ENCODE data around the gene SNUPN. TPM values are rescaled to one million over a fixed set of nuclear protein-coding genes. Genes with fewer than 3 reads are reported as not detected.

The SNUPN gene
- total and polyA plus RNA-seq, 2 experiments from 2014 or later: 25.2 to 28.8 TPM

- H2AFZ ChIP-seq: no peak overlapping the region
- H3K9me3 ChIP-seq (ENCODE audit: low read depth): no peaks in the 10 kb centered on the region
- H3K9me2 ChIP-seq (replicated peaks; ENCODE audit: insufficient read depth): no peaks in the 10 kb centered on the region
- H3K79me2 ChIP-seq: peaks cover 57% of the 10 kb centered on the region
- no peak for DNase-seq (ENCODE audit: low spot score)
- peaks cover 33% of the 10 kb centered on the region for H3K4me1 ChIP-seq (ENCODE audit: insufficient read depth)
- no peak overlapping the region for H3K27ac ChIP-seq
- no peaks in the 10 kb centered on the region for H3K36me3 ChIP-seq (replicated peaks; ENCODE audit: insufficient read depth, low read depth)
- H3K4me2 ChIP-seq: no peak overlapping the region
- no peak overlapping the region for H3K4me3 ChIP-seq
- H3K27me3 ChIP-seq: no peaks in the 10 kb centered on the region
- TF ChIP-seq EZH2 (IDR thresholded peaks at IDR 0.05; ENCODE audit: borderline replicate concordance) (no peak), EZH2phosphoT487 (IDR thresholded peaks at IDR 0.05; ENCODE audit: low read depth, severe bottlenecking, unreplicated experiment) (no peak)
- TF ChIP-seq, protein P1, sequence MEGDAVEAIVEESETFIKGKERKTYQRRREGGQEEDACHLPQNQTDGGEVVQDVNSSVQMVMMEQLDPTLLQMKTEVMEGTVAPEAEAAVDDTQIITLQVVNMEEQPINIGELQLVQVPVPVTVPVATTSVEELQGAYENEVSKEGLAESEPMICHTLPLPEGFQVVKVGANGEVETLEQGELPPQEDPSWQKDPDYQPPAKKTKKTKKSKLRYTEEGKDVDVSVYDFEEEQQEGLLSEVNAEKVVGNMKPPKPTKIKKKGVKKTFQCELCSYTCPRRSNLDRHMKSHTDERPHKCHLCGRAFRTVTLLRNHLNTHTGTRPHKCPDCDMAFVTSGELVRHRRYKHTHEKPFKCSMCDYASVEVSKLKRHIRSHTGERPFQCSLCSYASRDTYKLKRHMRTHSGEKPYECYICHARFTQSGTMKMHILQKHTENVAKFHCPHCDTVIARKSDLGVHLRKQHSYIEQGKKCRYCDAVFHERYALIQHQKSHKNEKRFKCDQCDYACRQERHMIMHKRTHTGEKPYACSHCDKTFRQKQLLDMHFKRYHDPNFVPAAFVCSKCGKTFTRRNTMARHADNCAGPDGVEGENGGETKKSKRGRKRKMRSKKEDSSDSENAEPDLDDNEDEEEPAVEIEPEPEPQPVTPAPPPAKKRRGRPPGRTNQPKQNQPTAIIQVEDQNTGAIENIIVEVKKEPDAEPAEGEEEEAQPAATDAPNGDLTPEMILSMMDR (IDR thresholded peaks at IDR 0.05; ENCODE audit: poor library complexity): no peak
- 100% methylated on average over 5 of the region's 5 CpGs for WGBS (ENCODE audit: low lambda C conversion rate, missing lambda C conversion rate)
- H4K20me1 ChIP-seq (ENCODE audit: insufficient read depth, poor library complexity, severe bottlenecking): peaks cover 51% of the 10 kb centered on the region
These were observed 30.8 kb upstream of the SNUPN start for GRCh38 chr15:75656331-75656730.

DNA sequence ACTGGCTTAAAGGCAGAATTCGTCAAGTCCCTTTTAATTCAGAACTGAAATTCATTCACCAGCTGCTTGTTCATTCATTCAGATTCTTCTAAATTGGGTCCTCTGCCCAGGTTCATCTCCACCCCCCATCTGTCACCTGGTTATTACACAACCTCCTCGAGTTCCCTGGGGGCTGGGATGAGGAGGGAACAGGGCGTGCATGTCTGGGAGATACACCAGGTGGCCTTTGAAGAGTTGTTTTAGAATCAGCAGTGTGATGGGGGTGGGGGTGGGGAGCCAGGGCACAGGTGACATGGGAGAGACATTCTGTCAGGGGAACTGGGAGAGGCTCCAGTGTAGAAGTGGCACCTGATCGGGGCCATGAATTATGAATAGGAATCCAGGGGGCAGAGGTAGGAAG is 30.4 kb upstream of the SNUPN start:
- Histone ChIP-seq H3K36me3 (replicated peaks; ENCODE audit: insufficient read depth, low read depth) (no peaks in the 10 kb centered on the region), H3K9me2 (replicated peaks; ENCODE audit: insufficient read depth) (no peaks in the 10 kb centered on the region), H4K20me1 (ENCODE audit: insufficient read depth, poor library complexity, severe bottlenecking) (peaks cover 55% of the 10 kb centered on the region), H3K27me3 (no peaks in the 10 kb centered on the region), H2AFZ (no peak overlapping the region), H3K9me3 (ENCODE audit: low read depth) (no peaks in the 10 kb centered on the region), H3K27ac (no peak overlapping the region), H3K4me1 (ENCODE audit: insufficient read depth) (peaks cover 35% of the 10 kb centered on the region), H3K4me3 (no peak overlapping the region), H3K4me2 (no peak overlapping the region), H3K79me2 (peaks cover 61% of the 10 kb centered on the region)
- WGBS (ENCODE audit: low lambda C conversion rate, missing lambda C conversion rate): 62% methylated on average over 4 of the region's 4 CpGs
- TF ChIP-seq EZH2 (IDR thresholded peaks at IDR 0.05; ENCODE audit: borderline replicate concordance): no peak
- TF ChIP-seq EZH2phosphoT487 (IDR thresholded peaks at IDR 0.05; ENCODE audit: low read depth, severe bottlenecking, unreplicated experiment): no peak
- TF ChIP-seq, protein P1 (IDR thresholded peaks at IDR 0.05; ENCODE audit: poor library complexity): no peak
- no peak for DNase-seq (ENCODE audit: low spot score)

DNA sequence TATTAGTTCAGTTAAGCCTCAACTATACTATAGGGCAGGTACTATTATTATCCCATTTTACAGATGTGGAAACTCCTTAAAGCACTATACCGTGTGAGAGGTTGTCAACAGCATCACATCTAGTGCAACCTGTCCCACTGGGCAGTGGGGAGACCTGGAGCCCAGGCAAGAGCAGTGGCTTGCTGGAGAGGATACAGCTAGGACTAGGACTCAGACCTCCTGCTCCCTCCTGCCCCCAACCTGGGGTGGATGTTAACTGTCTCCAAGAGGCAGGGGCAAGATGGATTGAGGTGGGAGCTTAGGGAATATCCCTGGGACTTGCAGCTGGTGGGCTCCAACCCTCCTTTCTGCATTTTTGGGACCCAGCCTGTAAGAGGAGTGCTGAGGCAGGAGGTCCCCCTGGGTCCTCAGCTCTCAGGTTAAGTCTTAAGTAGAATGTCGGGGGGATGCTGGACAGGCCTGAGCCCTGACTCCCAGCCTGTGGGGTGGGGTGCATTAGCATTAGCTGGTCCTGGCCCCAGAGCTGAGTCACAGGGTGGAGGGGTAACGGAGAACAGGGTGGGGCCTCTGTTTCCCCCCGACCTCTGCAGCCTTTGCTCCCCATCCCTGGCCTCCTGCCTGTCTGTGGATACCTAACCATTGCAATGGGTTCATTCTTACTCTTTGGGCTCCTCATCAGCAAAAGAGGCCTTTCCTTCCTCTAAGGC is 28.8 kb upstream of the SNUPN start:
- Histone ChIP-seq H3K36me3 (replicated peaks; ENCODE audit: insufficient read depth, low read depth) (no peaks in the 10 kb centered on the region), H4K20me1 (ENCODE audit: insufficient read depth, poor library complexity, severe bottlenecking) (peaks cover 62% of the 10 kb centered on the region), H3K9me2 (replicated peaks; ENCODE audit: insufficient read depth) (no peaks in the 10 kb centered on the region), H3K27me3 (no peaks in the 10 kb centered on the region), H3K4me1 (ENCODE audit: insufficient read depth) (peaks cover 42% of the 10 kb centered on the region), H2AFZ (no peak overlapping the region), H3K27ac (no peak overlapping the region), H3K79me2 (peaks cover 77% of the 10 kb centered on the region), H3K9me3 (ENCODE audit: low read depth) (no peaks in the 10 kb centered on the region), H3K4me2 (no peak overlapping the region), H3K4me3 (no peak overlapping the region)
- TF ChIP-seq EZH2 (IDR thresholded peaks at IDR 0.05; ENCODE audit: borderline replicate concordance): no peak
- no peak for TF ChIP-seq EZH2phosphoT487 (IDR thresholded peaks at IDR 0.05; ENCODE audit: low read depth, severe bottlenecking, unreplicated experiment)
- TF ChIP-seq, protein P1 (IDR thresholded peaks at IDR 0.05; ENCODE audit: poor library complexity): no peak
- no peak for DNase-seq (ENCODE audit: low spot score)
- 93% methylated on average over 4 of the region's 4 CpGs for WGBS (ENCODE audit: low lambda C conversion rate, missing lambda C conversion rate)

Measured in hepatocyte (in vitro differentiated cells).